H1 (cell line): Measurements from ENCODE around the gene TTC27. TPM values are rescaled to one million over a fixed set of nuclear protein-coding genes. Genes with fewer than 3 reads are reported as not detected.

Experiments used
- CTCF ChIA-PET: fragments of 300-600 bp; sonication (Branson Sonifier 250); formaldehyde crosslinking; loops from one replicate; lab custom pipeline; 2021; ENCODE audit not compliant: partially characterized antibody; lab: Charles Lee
- POLR2A ChIA-PET: fragments of 300-600 bp; sonication (Branson Sonifier 250); formaldehyde crosslinking; loops from one replicate; lab custom pipeline; 2021; ENCODE audit warnings: inconsistent platforms; ENCODE audit not compliant: partially characterized antibody; lab: Charles Lee
- DNase-seq, 2 experiments: peaks; one replicate each; pipeline versions ENCODE4 v3.0.0 to v3.0.0-alpha.2; 2010 to 2022; ENCODE audit warnings: low spot score in 2 of 2, low read depth in 1 of 2, mixed read lengths in 1 of 2
- FAIRE-seq: peaks from 2 replicates; lab custom pipeline; 2011; peaks lifted over from hg19 to GRCh38; lab: Jason Lieb, UNC
- H2AFZ ChIP-seq: 2 replicates; pipeline ENCODE4 v1.8.1; 2012; ENCODE audit warnings: low read length, inconsistent platforms
- H2AK5ac ChIP-seq: 2 replicates; pipeline ENCODE4 v1.6.1; 2013; ENCODE audit warnings: low read depth, low read length
- H2BK120ac ChIP-seq: replicated peaks from 2 replicates; pipeline ENCODE3; 2013; ENCODE audit warnings: low read depth, low read length, inconsistent platforms
- H2BK12ac ChIP-seq: 2 replicates; pipeline ENCODE4 v1.6.1; 2013; ENCODE audit warnings: low read depth, low read length
- H2BK15ac ChIP-seq: 2 replicates; pipeline ENCODE4 v1.6.1; 2013; ENCODE audit warnings: low read length
- H2BK20ac ChIP-seq: 2 replicates; pipeline ENCODE4 v1.6.1; 2013; ENCODE audit warnings: low read length
- H2BK5ac ChIP-seq: 2 replicates; pipeline ENCODE4 v1.6.1; 2013; ENCODE audit warnings: low read depth, low read length
- H3K14ac ChIP-seq: 2 replicates; pipeline ENCODE4 v1.6.1; 2013; ENCODE audit warnings: inconsistent platforms; ENCODE audit not compliant: insufficient read length
- H3K18ac ChIP-seq: 2 replicates; pipeline ENCODE4 v1.6.1; 2013; ENCODE audit warnings: low read length; ENCODE audit errors: extremely low read depth
- H3K23ac ChIP-seq: 2 replicates; pipeline ENCODE4 v1.6.1; 2013; ENCODE audit warnings: inconsistent platforms; ENCODE audit not compliant: insufficient read length
- H3K23me2 ChIP-seq: 2 replicates; pipeline ENCODE4 v1.6.1; 2013; ENCODE audit warnings: low read depth, low read length
- H3K27ac ChIP-seq: 2 replicates; pipeline ENCODE4 v1.6.1; 2011; ENCODE audit warnings: low read depth, low read length, inconsistent platforms
- H3K27me3 ChIP-seq, 4 experiments: replicated peaks in 1 of 4; 1 replicate in 1 of 4; 2 replicates in 3 of 4; pipeline versions ENCODE4 v1.6.1 to v1.8.1; 2011 to 2013; ENCODE audit warnings: low read length in 3 of 4, mild to moderate bottlenecking in 3 of 4, inconsistent platforms in 2 of 4, mixed read lengths in 2 of 4, moderate library complexity in 1 of 4; ENCODE audit not compliant: control insufficient read depth in 3 of 4, insufficient read depth in 3 of 4; ENCODE audit errors: extremely low read depth in 1 of 4
- H3K36me3 ChIP-seq, 4 experiments: 2 replicates each; pipeline versions ENCODE4 v1.6.1 to v1.8.1; 2011 to 2013; ENCODE audit warnings: mild to moderate bottlenecking in 4 of 4, low read length in 3 of 4, moderate library complexity in 2 of 4, control low read depth in 1 of 4, inconsistent platforms in 1 of 4; ENCODE audit not compliant: insufficient read depth in 4 of 4, control insufficient read depth in 2 of 4
- H3K4ac ChIP-seq: replicated peaks from 2 replicates; pipeline ENCODE3; 2013; ENCODE audit warnings: low read length, low read depth, mixed read lengths, inconsistent platforms; ENCODE audit not compliant: insufficient read length
- H3K4me1 ChIP-seq, 4 experiments: replicated peaks in 1 of 4; 1 replicate in 1 of 4; 2 replicates in 3 of 4; pipeline versions ENCODE4 v1.6.1 to v1.8.1; 2011 to 2013; ENCODE audit warnings: low read length in 3 of 4, inconsistent platforms in 2 of 4, mixed read lengths in 1 of 4; ENCODE audit not compliant: insufficient read depth in 4 of 4, control insufficient read depth in 3 of 4
- H3K4me2 ChIP-seq, 2 experiments: 2 replicates each; pipeline versions ENCODE4 v1.6.1 to v1.8.1; 2011 to 2013; ENCODE audit warnings: low read depth in 2 of 2, low read length in 2 of 2, control low read depth in 1 of 2, inconsistent platforms in 1 of 2, mild to moderate bottlenecking in 1 of 2; ENCODE audit not compliant: insufficient read depth in 1 of 2
- H3K4me3 ChIP-seq, 4 experiments: fragments of 200-600, 300-600 bp in 1 of 4; sonication (generic), shearing (Covaris generic), sonication (Bioruptor Twin) in 1 of 4; 2 replicates each; pipeline versions ENCODE4 v1.5.1 to v1.8.1; 2011 to 2016; ENCODE audit warnings: low read length in 4 of 4, low read depth in 3 of 4, control low read depth in 2 of 4, inconsistent platforms in 2 of 4, mild to moderate bottlenecking in 2 of 4, mixed read lengths in 1 of 4, moderate library complexity in 1 of 4; ENCODE audit not compliant: insufficient read depth in 2 of 4; ENCODE audit errors: extremely low read depth in 1 of 4
- H3K56ac ChIP-seq: replicated peaks from 2 replicates; pipeline ENCODE3; 2013; ENCODE audit warnings: low read depth, mild to moderate bottlenecking, mixed read lengths, low read length, inconsistent platforms; ENCODE audit not compliant: insufficient read length
- H3K79me1 ChIP-seq: 2 replicates; pipeline ENCODE4 v1.6.1; 2013; ENCODE audit warnings: low read depth, low read length, control low read depth
- H3K79me2 ChIP-seq, 2 experiments: 2 replicates each; pipeline versions ENCODE4 v1.6.1 to v1.8.1; 2012 to 2013; ENCODE audit warnings: low read length in 2 of 2, mild to moderate bottlenecking in 2 of 2, inconsistent platforms in 1 of 2; ENCODE audit not compliant: insufficient read depth in 2 of 2, control insufficient read depth in 1 of 2
- H3K9ac ChIP-seq, 4 experiments: replicated peaks in 1 of 4; 1 replicate in 1 of 4; 2 replicates in 3 of 4; pipeline versions ENCODE4 v1.6.1 to v1.8.1; 2011 to 2013; ENCODE audit warnings: low read depth in 3 of 4, low read length in 3 of 4, control low read depth in 2 of 4, mild to moderate bottlenecking in 2 of 4, moderate library complexity in 2 of 4, inconsistent platforms in 1 of 4; ENCODE audit errors: extremely low read depth in 1 of 4
- H3K9me3 ChIP-seq, 2 experiments: 2 replicates each; pipeline versions ENCODE4 v1.6.1 to v1.8.1; 2012 to 2013; ENCODE audit warnings: mild to moderate bottlenecking in 2 of 2, moderate library complexity in 2 of 2, control low read depth in 1 of 2, inconsistent platforms in 1 of 2, low read depth in 1 of 2, low read length in 1 of 2, mixed read lengths in 1 of 2; ENCODE audit not compliant: insufficient read depth in 2 of 2
- H4K20me1 ChIP-seq, 2 experiments: replicated peaks in 1 of 2; 2 replicates each; pipeline versions ENCODE3 to v1.8.1; 2011 to 2013; ENCODE audit warnings: inconsistent platforms in 2 of 2, low read length in 2 of 2, mild to moderate bottlenecking in 1 of 2; ENCODE audit not compliant: insufficient read depth in 2 of 2, control insufficient read depth in 1 of 2
- H4K5ac ChIP-seq: 2 replicates; pipeline ENCODE4 v1.6.1; 2013; ENCODE audit warnings: low read length, low read depth, mixed read lengths, inconsistent platforms; ENCODE audit not compliant: insufficient read length
- H4K8ac ChIP-seq: 2 replicates; pipeline ENCODE4 v1.8.0; 2013; ENCODE audit warnings: mild to moderate bottlenecking, moderate library complexity, low read length, inconsistent platforms; ENCODE audit not compliant: insufficient read depth; ENCODE audit errors: extremely low read depth
- H4K91ac ChIP-seq: replicated peaks from 2 replicates; pipeline ENCODE3; 2013; ENCODE audit warnings: low read length, mixed read lengths, inconsistent platforms; ENCODE audit not compliant: insufficient read length
- ASH2L ChIP-seq: fragments of 200-600, 300-600 bp; sonication (generic); IDR thresholded peaks from one replicate; pipeline ENCODE4 v1.7.1; 2017; ENCODE audit warnings: low read length
- CBX5 ChIP-seq: fragments of 300-800, 300-1000 bp; sonication (generic); IDR thresholded peaks from 2 replicates; pipeline ENCODE4 v1.7.1; 2016; ENCODE audit warnings: antibody characterized with exemption, low read length, low read depth
- CREB1 ChIP-seq: IDR thresholded peaks from 2 replicates; pipeline ENCODE4 v1.6.1; 2012; ENCODE audit warnings: inconsistent platforms
- JUN ChIP-seq: IDR thresholded peaks from 2 replicates; pipeline ENCODE4 v1.6.1; 2011; ENCODE audit warnings: low read depth, mild to moderate bottlenecking, improper control_type of control experiment, low read length
- KDM1A ChIP-seq: fragments of 200-600, 300-600 bp; sonication (generic); IDR thresholded peaks from 2 replicates; pipeline ENCODE4 v1.7.1; 2016; ENCODE audit warnings: mild to moderate bottlenecking, low read length, borderline replicate concordance
- NANOG ChIP-seq: IDR thresholded peaks from 2 replicates; pipeline ENCODE4 v1.6.1; 2011; ENCODE audit warnings: low read length, low read depth, mild to moderate bottlenecking, inconsistent platforms; ENCODE audit not compliant: insufficient read depth, poor library complexity, severe bottlenecking
- SIX5 ChIP-seq: IDR thresholded peaks from 2 replicates; pipeline ENCODE4 v1.6.1; 2011; ENCODE audit warnings: mild to moderate bottlenecking, low read depth, low read length
- SP1 ChIP-seq: IDR thresholded peaks from 2 replicates; pipeline ENCODE4 v1.6.1; 2011; ENCODE audit warnings: low read depth, low read length
- SRF ChIP-seq: IDR thresholded peaks from 2 replicates; pipeline ENCODE4 v1.6.1; 2011; ENCODE audit warnings: mild to moderate bottlenecking, low read depth, low read length, moderate library complexity
- TAF7 ChIP-seq: optimal IDR thresholded peaks from 2 replicates; pipeline ENCODE3; 2011; ENCODE audit warnings: low read depth, mild to moderate bottlenecking, inconsistent platforms, low read length, moderate library complexity, borderline replicate concordance
- polyA plus RNA-seq, 7 experiments: library from polyadenylated mRNA; depleted of rRNA in 3 of 7; stranded (reverse) in 5 of 7; unstranded in 2 of 7; fragments of >200 nt in 5 of 7; fragments of 200-250 nt in 2 of 7; gene quantifications; 1 replicate in 5 of 7; 2 replicates in 1 of 7; 4 replicates in 1 of 7; pipeline versions ENCODE4 v1.2.1 to v1.2.3, GENCODE V29; 2011 to 2013; ENCODE audit warnings: missing spikeins in 2 of 7, mixed read lengths in 2 of 7
- total RNA-seq: library from RNA; stranded (reverse); fragmentation: NEBNext Ultra II Directional; extraction: Animal tissue kit (Norgen Biotek cat#: 25700); gene quantifications from 2 replicates; pipeline ENCODE4 v1.2.1, GENCODE V29; 2021
- TF ChIP-seq, protein P1 (sequence below): IDR thresholded peaks from 2 replicates; pipeline ENCODE4 v1.6.1; 2012; ENCODE audit warnings: low read length, inconsistent platforms
- TF ChIP-seq, protein P2 (sequence below), 3 experiments: IDR thresholded peaks; 1 replicate in 2 of 3; 2 replicates in 1 of 3; pipeline versions ENCODE4 v1.5.1 to v1.6.1; 2011; ENCODE audit warnings: low read length in 3 of 3, mild to moderate bottlenecking in 3 of 3, inconsistent platforms in 2 of 3, low read depth in 1 of 3, moderate library complexity in 1 of 3; ENCODE audit not compliant: insufficient read depth in 1 of 3; ENCODE audit errors: control extremely low read depth in 1 of 3

Gene TTC27
- total and polyA plus RNA-seq, 2 of the 8 experiments (the other 6 are each of a cell fraction or from before 2014, with no cell fraction given), result 13.8 to 29.1 TPM

DNA sequence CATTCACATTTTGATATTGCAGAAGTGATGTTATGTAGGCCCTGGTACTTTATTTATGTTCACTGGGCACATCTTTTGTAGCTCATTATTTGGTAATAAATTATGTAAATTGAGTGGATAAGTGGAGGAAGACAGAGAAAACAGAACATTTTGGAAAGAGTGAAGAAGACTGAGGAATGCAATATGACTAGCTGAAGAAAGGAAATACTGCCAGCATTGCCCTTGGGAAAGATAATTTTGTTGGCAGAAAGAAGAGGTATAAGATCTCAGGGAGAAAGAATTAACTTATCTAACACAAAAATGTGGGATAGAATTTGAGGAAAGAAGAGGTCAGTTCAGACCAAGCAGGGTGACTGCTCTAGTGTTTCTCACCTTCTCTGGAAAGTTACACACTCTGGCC, 118.8 kb downstream of the TTC27 start:
- CTCF ChIA-PET, result interaction anchor here (0.6 kb wide), 1 partner anchor 811 kb away, joined by 3 read pairs; no protein-coding TSS in a partner anchor
- FAIRE-seq (no peak), DNase-seq (no peak)
- TF ChIP-seq SP1 (no peak), CBX5 (no peak), TAF7 (no peak), JUN (no peak), CREB1 (no peak), NANOG (no peak), ASH2L (no peak), KDM1A (no peak), SRF (no peak), SIX5 (no peak)
- TF ChIP-seq, protein P1, sequence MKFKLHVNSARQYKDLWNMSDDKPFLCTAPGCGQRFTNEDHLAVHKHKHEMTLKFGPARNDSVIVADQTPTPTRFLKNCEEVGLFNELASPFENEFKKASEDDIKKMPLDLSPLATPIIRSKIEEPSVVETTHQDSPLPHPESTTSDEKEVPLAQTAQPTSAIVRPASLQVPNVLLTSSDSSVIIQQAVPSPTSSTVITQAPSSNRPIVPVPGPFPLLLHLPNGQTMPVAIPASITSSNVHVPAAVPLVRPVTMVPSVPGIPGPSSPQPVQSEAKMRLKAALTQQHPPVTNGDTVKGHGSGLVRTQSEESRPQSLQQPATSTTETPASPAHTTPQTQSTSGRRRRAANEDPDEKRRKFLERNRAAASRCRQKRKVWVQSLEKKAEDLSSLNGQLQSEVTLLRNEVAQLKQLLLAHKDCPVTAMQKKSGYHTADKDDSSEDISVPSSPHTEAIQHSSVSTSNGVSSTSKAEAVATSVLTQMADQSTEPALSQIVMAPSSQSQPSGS, result no peak
- TF ChIP-seq, protein P2, sequence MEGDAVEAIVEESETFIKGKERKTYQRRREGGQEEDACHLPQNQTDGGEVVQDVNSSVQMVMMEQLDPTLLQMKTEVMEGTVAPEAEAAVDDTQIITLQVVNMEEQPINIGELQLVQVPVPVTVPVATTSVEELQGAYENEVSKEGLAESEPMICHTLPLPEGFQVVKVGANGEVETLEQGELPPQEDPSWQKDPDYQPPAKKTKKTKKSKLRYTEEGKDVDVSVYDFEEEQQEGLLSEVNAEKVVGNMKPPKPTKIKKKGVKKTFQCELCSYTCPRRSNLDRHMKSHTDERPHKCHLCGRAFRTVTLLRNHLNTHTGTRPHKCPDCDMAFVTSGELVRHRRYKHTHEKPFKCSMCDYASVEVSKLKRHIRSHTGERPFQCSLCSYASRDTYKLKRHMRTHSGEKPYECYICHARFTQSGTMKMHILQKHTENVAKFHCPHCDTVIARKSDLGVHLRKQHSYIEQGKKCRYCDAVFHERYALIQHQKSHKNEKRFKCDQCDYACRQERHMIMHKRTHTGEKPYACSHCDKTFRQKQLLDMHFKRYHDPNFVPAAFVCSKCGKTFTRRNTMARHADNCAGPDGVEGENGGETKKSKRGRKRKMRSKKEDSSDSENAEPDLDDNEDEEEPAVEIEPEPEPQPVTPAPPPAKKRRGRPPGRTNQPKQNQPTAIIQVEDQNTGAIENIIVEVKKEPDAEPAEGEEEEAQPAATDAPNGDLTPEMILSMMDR (IDR thresholded peaks at IDR 0.05; ENCODE audit: control extremely low read depth in 1 of 3, insufficient read depth in 1 of 3, low read depth in 1 of 3, low read length in 3 of 3), result no peak

More for the DNA sequence above, 118.8 kb downstream of the TTC27 start:
- H4K8ac ChIP-seq, result no peak overlapping the region
- H2AFZ ChIP-seq, result no peak overlapping the region
- no peak overlapping the region for H2BK120ac ChIP-seq
- no peak overlapping the region for H3K14ac ChIP-seq
- no peak overlapping the region for H3K27ac ChIP-seq
- H3K9me3 ChIP-seq, result no peaks in the 10 kb centered on the region
- H3K9ac ChIP-seq, result no peak overlapping the region
- no peak overlapping the region for H3K4me2 ChIP-seq
- no peak overlapping the region for H2BK5ac ChIP-seq
- no peak overlapping the region for H3K18ac ChIP-seq
- no peak overlapping the region for H2BK15ac ChIP-seq
- no peak overlapping the region for H2BK20ac ChIP-seq
- H3K4me1 ChIP-seq, result no peaks in the 10 kb centered on the region
- no peaks in the 10 kb centered on the region for H3K79me2 ChIP-seq
- no peak overlapping the region for H3K56ac ChIP-seq
- no peaks in the 10 kb centered on the region for H3K36me3 ChIP-seq
- H3K4ac ChIP-seq, result no peak overlapping the region
- H4K91ac ChIP-seq, result no peak overlapping the region
- no peaks in the 10 kb centered on the region for H3K79me1 ChIP-seq
- POLR2A ChIA-PET, result no interaction called here
- H4K5ac ChIP-seq, result no peak overlapping the region
- H2AK5ac ChIP-seq, result no peak overlapping the region
- no peak overlapping the region for H3K23ac ChIP-seq
- H2BK12ac ChIP-seq, result no peak overlapping the region
- H3K27me3 ChIP-seq, result no peaks in the 10 kb centered on the region
- no peaks in the 10 kb centered on the region; the same call in 1 of the 2 replicates for H3K23me2 ChIP-seq
- H3K4me3 ChIP-seq, result no peak overlapping the region
- no peaks in the 10 kb centered on the region for H4K20me1 ChIP-seq
